Upper lobe of left lung (tissue), 6 donors: ENCODE measurements around the gene TSPAN33. TPM values are rescaled to one million over a fixed set of nuclear protein-coding genes. Genes with fewer than 3 reads are reported as not detected.

Experiments used
- ATAC-seq, 2 donors: fragments of 200-7000 bp; cut with Tn5 transposase; one replicate each; pipeline ENCODE4 v1.9.1; 2022; ENCODE audit warnings: mild to moderate bottlenecking in 2 of 2, moderate library complexity in 2 of 2; ENCODE audit not compliant: low FRiP score in 2 of 2
- DNase-seq, 2 donors: peaks; one replicate each; pipeline ENCODE4 v3.0.0-alpha.2; 2019 to 2020
- H3K27ac ChIP-seq, 4 donors: fragments of 200-600 bp; sonication (generic); one replicate each; pipeline ENCODE4 v1.5.1; 2016 to 2019
- H3K27me3 ChIP-seq, 4 donors: fragments of 200-600 bp; sonication (generic); one replicate each; pipeline ENCODE4 v1.5.1; 2017 to 2019
- H3K36me3 ChIP-seq, 4 donors: fragments of 200-600 bp; sonication (generic); one replicate each; pipeline ENCODE4 v1.5.1; 2016 to 2019
- H3K4me1 ChIP-seq, 4 donors: fragments of 200-600 bp; sonication (generic); one replicate each; pipeline ENCODE4 v1.5.1; 2018 to 2019
- H3K4me3 ChIP-seq, 4 donors: fragments of 200-600 bp; sonication (generic); one replicate each; pipeline ENCODE4 v1.5.1; 2017 to 2019; ENCODE audit warnings: mild to moderate bottlenecking in 2 of 4, moderate library complexity in 1 of 4
- H3K9me3 ChIP-seq, 4 donors: fragments of 200-600 bp; sonication (generic); one replicate each; pipeline ENCODE4 v1.5.1; 2018 to 2019
- CTCF ChIP-seq, 6 experiments: fragments of 450-650 bp in 4 of 6; fragments of 200-600 bp in 2 of 6; sonication (generic) in 2 of 6; IDR thresholded peaks; one replicate each; pipeline ENCODE4 v1.5.1; 2016 to 2019; ENCODE audit warnings: antibody characterized with exemption in 6 of 6
- EP300 ChIP-seq, 4 donors: sonication (generic); formaldehyde crosslinking; IDR thresholded peaks; one replicate each; pipeline ENCODE4 v1.5.1; 2017; ENCODE audit warnings: antibody characterized with exemption in 4 of 4, control low read depth in 2 of 4
- POLR2A ChIP-seq, 4 donors: fragments of 450-650 bp; IDR thresholded peaks; one replicate each; pipeline ENCODE4 v1.5.1; 2016 to 2017; ENCODE audit warnings: antibody characterized with exemption in 4 of 4, mild to moderate bottlenecking in 2 of 4
- POLR2AphosphoS5 ChIP-seq, 2 donors: sonication (generic); formaldehyde crosslinking; IDR thresholded peaks; one replicate each; pipeline ENCODE4 v1.5.1; 2017; ENCODE audit warnings: antibody characterized with exemption in 2 of 2
- WGBS, 2 donors: methylation state at CpG; one replicate each; pipeline ENCODE4 v1.1.5; 2017 to 2018; 5-methylcytosine and 5-hydroxymethylcytosine counted together
- total RNA-seq, 6 donors: library from RNA; depleted of rRNA in 4 of 6; stranded (reverse); fragments of >200 nt in 4 of 6; gene quantifications; one replicate each; pipeline versions ENCODE4 v1.1.0 to v1.2.1, GENCODE V29; 2016 to 2021
- donor health status: DM: no; HTN: no; CAD: no; lungs with moderate emphysema.
- donor health status: DM: no; HTN: yes; CAD: no; lungs with severe emphysema.

The TSPAN33 gene
- total RNA-seq, 6 donors from 2014 or later = 1.2 to 10.1 (median 4.0) TPM

GRCh38 chr7:129197771-129198170 lies 53.3 kb downstream of the TSPAN33 start:
- whole genome bisulfite sequencing, 2 donors = 81 to 82% methylated on average over 4 of the region's 4 CpGs
- ATAC-seq = no peak
- Histone ChIP-seq H3K9me3 (no peaks in the 10 kb centered on the region), H3K27ac (no peak overlapping the region), H3K36me3 (no peaks in the 10 kb centered on the region), H3K27me3 (no peaks in the 10 kb centered on the region), H3K4me3 (no peak overlapping the region), H3K4me1 (no peaks in the 10 kb centered on the region)
- TF ChIP-seq POLR2AphosphoS5 (IDR thresholded peaks at IDR 0.05) (no peak), CTCF (IDR thresholded peaks at IDR 0.05) (no peak), POLR2A (IDR thresholded peaks at IDR 0.05) (no peak), EP300 (IDR thresholded peaks at IDR 0.05) (no peak)
- no peak for DNase-seq

- Histone ChIP-seq H3K4me3 (no peak overlapping the region), H3K27me3 (no peaks in the 10 kb centered on the region), H3K9me3 (no peaks in the 10 kb centered on the region), H3K36me3 (no peaks in the 10 kb centered on the region), H3K4me1 (no peaks in the 10 kb centered on the region), H3K27ac (no peak overlapping the region)
- TF ChIP-seq CTCF (IDR thresholded peaks at IDR 0.05) (no peak), EP300 (IDR thresholded peaks at IDR 0.05) (no peak), POLR2A (IDR thresholded peaks at IDR 0.05) (no peak), POLR2AphosphoS5 (IDR thresholded peaks at IDR 0.05) (no peak)
- WGBS, 2 donors = 94 to 97% methylated on average over 4 of the region's 4 CpGs
- DNase-seq = no peak
- no peak for ATAC-seq
Observed at GRCh38 chr7:129199406-129199805, 54.9 kb downstream of the TSPAN33 start.

- Histone ChIP-seq H3K36me3 (no peaks in the 10 kb centered on the region), H3K9me3 (no peaks in the 10 kb centered on the region), H3K4me1 (no peaks in the 10 kb centered on the region), H3K27ac (no peak overlapping the region), H3K27me3 (no peaks in the 10 kb centered on the region), H3K4me3 (no peak overlapping the region)
- peak in 1 of 2 donors; percentile 69 for ATAC-seq
- TF ChIP-seq POLR2A (IDR thresholded peaks at IDR 0.05) = no peak
- no peak for TF ChIP-seq POLR2AphosphoS5 (IDR thresholded peaks at IDR 0.05)
- no peak for DNase-seq
- 76 to 90% methylated on average over 8 of the region's 8 CpGs for WGBS, 2 donors
Observed at GRCh38 chr7:129202058-129202777, 57.7 kb downstream of the TSPAN33 start.

- ATAC-seq (no peak), DNase-seq (peak in 1 of 2 donors; percentile 53)
- WGBS, 2 donors = 85 to 86% methylated on average over 1 to 14 of the region's 14 CpGs
- H3K4me1 ChIP-seq = no peaks in the 10 kb centered on the region
- H3K36me3 ChIP-seq = no peaks in the 10 kb centered on the region
- no peak overlapping the region for H3K4me3 ChIP-seq
- H3K27ac ChIP-seq = no peak overlapping the region
- TF ChIP-seq POLR2A (IDR thresholded peaks at IDR 0.05) (no peak), CTCF (IDR thresholded peaks at IDR 0.05) (no peak), POLR2AphosphoS5 (IDR thresholded peaks at IDR 0.05) (no peak), EP300 (IDR thresholded peaks at IDR 0.05) (no peak)
- no peaks in the 10 kb centered on the region for H3K9me3 ChIP-seq
- H3K27me3 ChIP-seq = no peaks in the 10 kb centered on the region
Observed at GRCh38 chr7:129203050-129203741, 58.7 kb downstream of the TSPAN33 start.

- DNase-seq (peak in 1 of 2 donors; percentile 65), ATAC-seq (no peak)
- H3K27ac ChIP-seq = no peak overlapping the region
- H3K36me3 ChIP-seq = no peaks in the 10 kb centered on the region
- H3K27me3 ChIP-seq = no peaks in the 10 kb centered on the region
- no peaks in the 10 kb centered on the region for H3K9me3 ChIP-seq
- 92 to 95% methylated on average over 21 to 29 of the region's 29 CpGs for WGBS, 2 donors
- TF ChIP-seq CTCF (IDR thresholded peaks at IDR 0.05) (no peak), POLR2A (IDR thresholded peaks at IDR 0.05) (no peak), POLR2AphosphoS5 (IDR thresholded peaks at IDR 0.05) (no peak), EP300 (IDR thresholded peaks at IDR 0.05) (no peak)
- H3K4me3 ChIP-seq = no peak overlapping the region
- no peaks in the 10 kb centered on the region for H3K4me1 ChIP-seq
Observed at GRCh38 chr7:129205126-129205818, 60.8 kb downstream of the TSPAN33 start.
